Measurements from ENCODE around the gene TMEM38B.
"Not testable (repeated sequence)": the region's sequence is repeated elsewhere in the genome, so short reads cannot be mapped to it uniquely, and the experiment has no call there.

TMEM38B gene

GRCh38 chr9:105783495-105783872, 89.1 kb downstream of the TMEM38B start:
- H3K36me3 ChIP-seq (replicated peaks); H3K9me3 ChIP-seq; DNase-seq (ENCODE audit: low spot score in 2 of 2); H3K27me3 ChIP-seq (ENCODE audit: low read depth); H3K4me3 ChIP-seq; H3K4me1 ChIP-seq; in situ Hi-C loops (cut with MboI; ENCODE audit: low sequenced_read_pairs): not testable (repeated sequence)

- H3K27me3 ChIP-seq (ENCODE audit: low read depth); DNase-seq (ENCODE audit: low spot score in 2 of 2); in situ Hi-C loops (cut with MboI; ENCODE audit: low sequenced_read_pairs); H3K4me1 ChIP-seq; H3K9me3 ChIP-seq; H3K36me3 ChIP-seq (replicated peaks); H3K4me3 ChIP-seq: not testable (repeated sequence)
These were observed 92.5 kb downstream of the TMEM38B start for GRCh38 chr9:105786796-105787195.

DNA sequence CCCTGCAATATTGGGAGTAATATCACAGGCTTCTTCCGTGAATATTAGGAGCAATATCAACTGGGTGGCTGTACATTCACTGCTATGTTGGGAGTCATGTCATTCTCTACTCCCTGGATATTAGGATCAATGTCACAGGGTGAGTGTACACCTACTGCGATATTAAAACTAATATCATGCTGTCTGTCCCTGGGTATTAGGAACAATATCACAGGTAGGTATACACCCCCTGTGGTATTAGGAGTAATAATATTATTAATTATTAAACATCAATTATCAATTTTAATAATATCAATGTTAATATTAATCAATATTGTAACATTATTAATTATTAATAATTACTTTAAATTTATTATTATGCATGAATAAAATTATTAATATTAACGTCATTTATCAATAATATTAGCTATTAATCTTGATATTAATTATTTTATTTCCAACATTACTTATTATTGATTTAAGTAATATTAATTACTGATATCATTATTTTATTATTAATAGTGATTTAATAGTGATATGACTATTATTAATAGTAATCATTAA, 121.9 kb downstream of the TMEM38B start:
- Histone ChIP-seq H3K27me3 (ENCODE audit: low read depth) (no peaks in the 10 kb centered on the region), H3K36me3 (replicated peaks) (no peaks in the 10 kb centered on the region), H3K4me3 (no peak overlapping the region), H3K9me3 (no peaks in the 10 kb centered on the region), H3K4me1 (no peaks in the 10 kb centered on the region)
- no peak for DNase-seq (ENCODE audit: low spot score in 2 of 2)
- in situ Hi-C loops (cut with MboI; ENCODE audit: low sequenced_read_pairs) = no loop called here

GRCh38 chr9:105816981-105817380, 122.6 kb downstream of the TMEM38B start:
- no peak overlapping the region for H3K4me3 ChIP-seq
- no peaks in the 10 kb centered on the region for H3K27me3 ChIP-seq (ENCODE audit: low read depth)
- no peaks in the 10 kb centered on the region for H3K36me3 ChIP-seq (replicated peaks)
- H3K4me1 ChIP-seq = no peaks in the 10 kb centered on the region
- in situ Hi-C loops (cut with MboI; ENCODE audit: low sequenced_read_pairs) = no loop called here
- H3K9me3 ChIP-seq = no peaks in the 10 kb centered on the region
- no peak for DNase-seq (ENCODE audit: low spot score in 2 of 2)

GRCh38 chr9:105818903-105819302, 124.6 kb downstream of the TMEM38B start:
- no peak overlapping the region for H3K4me3 ChIP-seq
- no peaks in the 10 kb centered on the region for H3K4me1 ChIP-seq
- no peak for DNase-seq (ENCODE audit: low spot score in 2 of 2)
- H3K9me3 ChIP-seq = no peaks in the 10 kb centered on the region
- in situ Hi-C loops (cut with MboI; ENCODE audit: low sequenced_read_pairs) = no loop called here
- H3K27me3 ChIP-seq (ENCODE audit: low read depth) = no peaks in the 10 kb centered on the region
- H3K36me3 ChIP-seq (replicated peaks) = no peaks in the 10 kb centered on the region

- in situ Hi-C loops (cut with MboI; ENCODE audit: low sequenced_read_pairs) = no loop called here
- Histone ChIP-seq H3K4me1 (no peaks in the 10 kb centered on the region), H3K9me3 (no peaks in the 10 kb centered on the region), H3K27me3 (ENCODE audit: low read depth) (no peaks in the 10 kb centered on the region), H3K36me3 (replicated peaks) (no peaks in the 10 kb centered on the region), H3K4me3 (no peak overlapping the region)
- DNase-seq (ENCODE audit: low spot score in 2 of 2) = no peak
These were observed 128.5 kb downstream of the TMEM38B start for GRCh38 chr9:105822814-105823213.
